Fibroblast of skin of back (primary cell): ENCODE data around the gene SPTY2D1. TPM values are rescaled to one million over a fixed set of nuclear protein-coding genes. Genes with fewer than 3 reads are reported as not detected.
A peak's percentile ranks its signal among the peaks of the same experiment; 100 is the strongest.
"Not testable (repeated sequence)": the region's sequence is repeated elsewhere in the genome, so short reads cannot be mapped to it uniquely, and the experiment has no call there.

ENCODE experiments used
- DNase-seq: peaks from one replicate; pipeline ENCODE4 v3.0.0-alpha.2; 2013
- polyA plus RNA-seq, 2 experiments: library from polyadenylated mRNA; unstranded; fragments of 120-200 nt; gene quantifications; one replicate each; pipeline ENCODE4 v1.2.1, GENCODE V29; 2013; ENCODE audit not compliant: insufficient read length in 2 of 2

Gene SPTY2D1, protein sequence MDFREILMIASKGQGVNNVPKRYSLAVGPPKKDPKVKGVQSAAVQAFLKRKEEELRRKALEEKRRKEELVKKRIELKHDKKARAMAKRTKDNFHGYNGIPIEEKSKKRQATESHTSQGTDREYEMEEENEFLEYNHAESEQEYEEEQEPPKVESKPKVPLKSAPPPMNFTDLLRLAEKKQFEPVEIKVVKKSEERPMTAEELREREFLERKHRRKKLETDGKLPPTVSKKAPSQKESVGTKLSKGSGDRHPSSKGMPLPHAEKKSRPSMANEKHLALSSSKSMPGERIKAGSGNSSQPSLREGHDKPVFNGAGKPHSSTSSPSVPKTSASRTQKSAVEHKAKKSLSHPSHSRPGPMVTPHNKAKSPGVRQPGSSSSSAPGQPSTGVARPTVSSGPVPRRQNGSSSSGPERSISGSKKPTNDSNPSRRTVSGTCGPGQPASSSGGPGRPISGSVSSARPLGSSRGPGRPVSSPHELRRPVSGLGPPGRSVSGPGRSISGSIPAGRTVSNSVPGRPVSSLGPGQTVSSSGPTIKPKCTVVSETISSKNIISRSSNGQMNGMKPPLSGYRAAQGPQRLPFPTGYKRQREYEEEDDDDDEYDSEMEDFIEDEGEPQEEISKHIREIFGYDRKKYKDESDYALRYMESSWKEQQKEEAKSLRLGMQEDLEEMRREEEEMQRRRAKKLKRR
- 12.1 TPM for polyA plus RNA-seq (2013, experiment 1 of 2; ENCODE audit: insufficient read length)
- polyA plus RNA-seq (2013, experiment 2 of 2; ENCODE audit: insufficient read length), result 16.2 TPM

GRCh38 chr11:18634140-18635032, at the start of gene SPTY2D1:
TSS of gene SPTY2D1 (minus strand) at chr11:18634342. CDS start at chr11:18634257, 85 bp downstream.
- peak; percentile 100 for DNase-seq

GRCh38 chr11:18682466-18682865, 48.3 kb upstream of the SPTY2D1 start:
- no peak for DNase-seq

GRCh38 chr11:18681949-18682348, 47.8 kb upstream of the SPTY2D1 start:
- DNase-seq, result not testable (repeated sequence)

DNA sequence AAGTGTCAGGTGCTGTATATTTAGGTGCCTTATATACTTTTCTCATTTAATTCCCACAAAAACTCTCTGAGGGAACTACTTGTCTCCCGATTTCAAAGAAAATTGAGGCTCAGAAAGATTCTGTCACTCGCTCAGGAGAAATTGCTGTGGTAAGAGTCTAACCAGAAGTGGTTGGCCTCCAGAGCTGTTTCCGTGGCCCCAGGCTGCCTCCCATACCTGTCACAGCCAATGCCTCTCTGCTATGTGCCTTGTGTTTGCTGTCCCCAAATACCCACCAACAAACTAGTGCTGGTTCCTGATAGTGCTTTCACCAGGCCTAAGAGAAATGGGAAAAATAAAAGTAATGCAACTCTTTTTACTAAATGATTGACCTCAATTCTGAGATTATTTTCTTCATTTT, 43.4 kb upstream of the SPTY2D1 start:
- no peak for DNase-seq

- DNase-seq, result no peak
Measured at GRCh38 chr11:18676803-18677202, 42.7 kb upstream of the SPTY2D1 start.

- not testable (repeated sequence) for DNase-seq
Measured at GRCh38 chr11:18672209-18672608, 38.1 kb upstream of the SPTY2D1 start.

DNA sequence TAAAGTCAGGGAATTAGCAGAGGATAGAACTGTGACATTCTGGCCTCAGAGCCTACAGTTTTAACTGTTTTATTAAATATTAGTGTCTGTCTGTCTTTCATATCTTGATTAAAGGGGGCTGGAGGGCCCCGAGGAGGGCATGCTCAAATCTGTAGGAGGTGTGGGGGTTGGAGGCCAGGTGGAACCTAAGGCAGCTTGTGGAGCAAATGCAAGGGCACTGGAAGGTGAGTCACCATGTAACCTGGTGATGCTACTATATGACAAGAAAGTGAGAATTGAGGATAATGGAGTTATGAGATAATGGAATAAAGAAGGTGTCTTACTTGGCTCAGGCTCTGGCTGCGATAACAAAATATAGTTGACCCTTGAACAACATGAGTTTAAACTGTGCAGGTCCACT, 37.1 kb upstream of the SPTY2D1 start:
- DNase-seq, result no peak

GRCh38 chr11:18669711-18670110, 35.6 kb upstream of the SPTY2D1 start:
- no peak for DNase-seq

- DNase-seq, result no peak
Measured at GRCh38 chr11:18669219-18669596, 35.1 kb upstream of the SPTY2D1 start.

- no peak for DNase-seq
Measured at GRCh38 chr11:18668131-18668530, 34.0 kb upstream of the SPTY2D1 start.

GRCh38 chr11:18665353-18665872, 31.3 kb upstream of the SPTY2D1 start:
- DNase-seq, result not testable (repeated sequence)

- DNase-seq, result no peak
Measured at GRCh38 chr11:18657673-18658072, 23.5 kb upstream of the SPTY2D1 start.

- DNase-seq, result peak; percentile 65
Measured at GRCh38 chr11:18650859-18651557, 16.9 kb upstream of the SPTY2D1 start.

GRCh38 chr11:18650353-18650752, 16.2 kb upstream of the SPTY2D1 start:
- DNase-seq, result no peak

- not testable (repeated sequence) for DNase-seq
Measured at GRCh38 chr11:18643034-18643433, 8.9 kb upstream of the SPTY2D1 start.

DNA sequence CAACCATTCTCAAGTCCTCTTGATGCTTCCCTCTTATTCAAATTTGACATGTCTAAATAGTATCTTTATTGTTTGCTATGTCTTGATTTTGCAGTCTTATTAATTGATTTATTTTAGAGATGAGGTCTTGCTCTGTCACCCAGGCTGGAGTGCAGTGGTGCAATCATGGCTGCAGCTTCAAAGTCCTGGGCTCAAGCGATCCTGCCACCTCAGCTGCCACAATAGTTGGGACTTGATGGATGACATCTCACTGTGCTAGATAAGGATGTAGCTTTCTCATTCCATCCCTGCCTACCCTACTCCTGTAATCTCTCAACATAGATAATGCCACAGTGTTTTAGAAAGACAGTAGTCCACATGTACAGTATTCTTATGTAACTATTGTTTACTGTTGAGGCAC, 7.5 kb upstream of the SPTY2D1 start:
- DNase-seq, result no peak

DNA sequence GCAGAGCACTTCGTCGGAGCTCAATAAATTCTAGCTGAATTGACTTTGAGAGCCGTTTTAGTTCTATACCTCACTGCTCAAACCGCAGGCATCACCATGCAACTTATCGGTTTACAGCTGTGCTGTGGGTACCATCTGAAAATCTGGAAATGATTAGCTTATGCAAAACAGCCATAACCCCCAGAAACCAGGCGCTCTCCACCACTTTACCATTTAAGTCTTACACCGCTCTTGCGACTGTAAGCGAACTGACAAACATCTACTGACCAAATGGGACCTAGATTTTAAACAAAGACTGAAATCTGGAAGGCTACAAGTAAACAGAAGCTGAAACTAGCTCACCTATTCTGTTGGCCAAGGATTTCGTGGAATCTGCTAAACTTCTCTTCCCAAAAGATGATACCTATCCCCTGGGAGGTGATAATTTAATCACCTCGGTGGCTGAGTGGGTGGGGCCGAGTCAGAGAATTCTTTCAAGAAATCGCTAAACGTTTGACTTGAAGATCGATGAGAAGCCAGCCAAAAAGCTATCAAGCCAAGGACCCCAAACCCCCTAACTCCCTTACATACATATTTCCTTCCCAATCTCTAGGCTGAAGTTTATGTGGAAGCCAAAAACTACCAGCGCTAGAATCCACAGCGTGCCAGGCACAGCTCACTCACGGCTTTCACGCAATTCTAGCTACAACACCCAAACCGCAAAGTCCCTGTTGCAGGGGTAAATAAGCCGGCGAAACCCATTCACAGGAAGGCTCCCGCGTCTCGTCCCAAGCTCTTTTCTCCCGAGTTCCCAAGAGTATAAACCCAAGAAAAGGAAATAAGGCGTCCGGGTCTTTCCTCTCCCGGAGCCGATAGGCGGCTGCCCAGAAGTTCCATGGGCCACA, 644 bp downstream of the SPTY2D1 start:
- peak; percentile 20 for DNase-seq

GRCh38 chr11:18632841-18633240, 1.3 kb downstream of the SPTY2D1 start:
- no peak for DNase-seq

- no peak for DNase-seq
Measured at GRCh38 chr11:18624161-18624560, 10.0 kb downstream of the SPTY2D1 start.

- DNase-seq, result no peak
Measured at GRCh38 chr11:18623707-18624106, 10.4 kb downstream of the SPTY2D1 start.
